Measurements from ENCODE around the gene PPA2.

The PPA2 gene

GRCh38 chr4:105503484-105503883, 29.6 kb upstream of the PPA2 start:
- DNase-seq (ENCODE audit: low read depth), result no peak
- TF ChIP-seq CTCF (IDR thresholded peaks at IDR 0.05; ENCODE audit: insufficient read depth, low read depth, low read length, missing control alignments), result no peak
- no peak overlapping the region for H3K4me3 ChIP-seq (ENCODE audit: low read length)

DNA sequence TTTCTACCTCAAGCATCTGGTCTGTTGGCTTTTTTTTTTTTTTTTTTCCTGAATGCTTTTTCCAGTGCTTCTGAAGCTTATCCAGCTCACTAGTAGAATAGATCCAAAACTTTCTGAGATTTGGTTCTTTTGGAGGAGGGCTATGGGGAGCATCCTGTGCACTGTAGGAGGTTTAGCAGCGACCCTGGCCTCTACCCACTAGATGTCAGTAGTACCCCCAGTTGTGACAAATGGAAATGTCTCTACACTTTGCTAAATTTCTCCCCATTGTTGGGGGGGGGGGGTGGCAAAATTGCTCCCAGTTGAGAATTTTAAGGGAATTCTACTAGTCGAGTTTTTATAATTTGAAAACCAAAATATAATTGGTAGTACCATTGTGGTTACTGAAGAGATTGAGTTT, 23.0 kb upstream of the PPA2 start:
- no peak overlapping the region for H3K4me3 ChIP-seq (ENCODE audit: low read length)
- TF ChIP-seq CTCF (IDR thresholded peaks at IDR 0.05; ENCODE audit: insufficient read depth, low read depth, low read length, missing control alignments), result peak; percentile 25
- DNase-seq (ENCODE audit: low read depth), result no peak

- no peak overlapping the region for H3K4me3 ChIP-seq (ENCODE audit: low read length)
- no peak for DNase-seq (ENCODE audit: low read depth)
- TF ChIP-seq CTCF (IDR thresholded peaks at IDR 0.05; ENCODE audit: insufficient read depth, low read depth, low read length, missing control alignments), result no peak
Measured at GRCh38 chr4:105495667-105496066, 21.8 kb upstream of the PPA2 start.

- no peak for TF ChIP-seq CTCF (IDR thresholded peaks at IDR 0.05; ENCODE audit: insufficient read depth, low read depth, low read length, missing control alignments)
- DNase-seq (ENCODE audit: low read depth), result no peak
- no peak overlapping the region for H3K4me3 ChIP-seq (ENCODE audit: low read length)
Measured at GRCh38 chr4:105490523-105490922, 16.7 kb upstream of the PPA2 start.

DNA sequence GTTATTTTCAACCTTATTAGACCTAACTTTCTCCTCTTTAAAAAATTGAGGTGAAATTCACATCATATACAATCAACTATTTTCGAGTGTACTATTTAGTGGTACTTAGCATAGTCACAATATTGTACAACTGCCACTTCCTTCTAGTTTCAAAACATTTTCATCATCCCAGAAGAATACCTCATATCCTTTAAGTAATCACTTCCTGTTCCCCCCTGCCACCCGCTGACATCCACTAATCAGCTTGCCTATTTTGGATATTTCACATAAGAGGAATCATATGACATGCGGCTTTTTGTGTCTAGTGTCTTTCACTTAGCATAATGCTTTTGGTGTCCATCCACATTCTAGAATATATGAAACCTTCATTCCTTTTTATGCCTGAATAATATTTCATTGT, 10.0 kb upstream of the PPA2 start:
- no peak for DNase-seq (ENCODE audit: low read depth)
- no peak for TF ChIP-seq CTCF (IDR thresholded peaks at IDR 0.05; ENCODE audit: insufficient read depth, low read depth, low read length, missing control alignments)

GRCh38 chr4:105474099-105474518, 247 bp upstream of the PPA2 start:
- DNase-seq (ENCODE audit: low read depth), result peak; percentile 88
- peak overlapping the region; percentile 82 for H3K4me3 ChIP-seq (ENCODE audit: low read length)
- peak; percentile 63 for TF ChIP-seq CTCF (IDR thresholded peaks at IDR 0.05; ENCODE audit: insufficient read depth, low read depth, low read length, missing control alignments)

More for the DNA sequence above, 10.0 kb upstream of the PPA2 start:
- H3K4me3 ChIP-seq (ENCODE audit: low read length), result no peak overlapping the region

DNA sequence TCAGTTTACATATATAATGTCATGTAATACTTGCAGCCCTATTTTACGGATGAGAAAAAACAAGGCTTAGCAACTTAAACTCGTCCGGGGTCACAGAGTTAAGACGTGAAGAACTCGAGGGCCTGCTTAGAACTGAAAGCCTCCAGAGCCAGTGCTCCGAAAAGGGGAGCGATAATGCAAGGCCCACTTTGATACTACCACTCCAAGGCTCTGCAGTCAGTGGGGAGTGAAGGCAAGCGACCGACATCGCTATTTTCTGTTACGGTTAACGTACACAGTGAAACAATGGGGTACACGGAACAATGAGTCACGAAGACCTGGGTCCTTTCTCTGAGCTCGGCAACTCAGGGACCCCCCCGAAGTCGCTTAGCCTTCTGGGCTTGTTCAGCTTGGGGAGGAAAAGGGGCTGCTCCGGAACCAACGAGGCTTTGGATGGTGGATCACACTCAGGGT, 965 bp downstream of the PPA2 start:
- peak overlapping the region; percentile 82 for H3K4me3 ChIP-seq (ENCODE audit: low read length)
- no peak for TF ChIP-seq CTCF (IDR thresholded peaks at IDR 0.05; ENCODE audit: insufficient read depth, low read depth, low read length, missing control alignments)
- DNase-seq (ENCODE audit: low read depth), result peak; percentile 25
